ENCODE results near the gene EVI2A.

GRCh38 chr17:31293581-31293980, 27.8 kb downstream of the EVI2A start:
- TF ChIP-seq, protein P1, sequence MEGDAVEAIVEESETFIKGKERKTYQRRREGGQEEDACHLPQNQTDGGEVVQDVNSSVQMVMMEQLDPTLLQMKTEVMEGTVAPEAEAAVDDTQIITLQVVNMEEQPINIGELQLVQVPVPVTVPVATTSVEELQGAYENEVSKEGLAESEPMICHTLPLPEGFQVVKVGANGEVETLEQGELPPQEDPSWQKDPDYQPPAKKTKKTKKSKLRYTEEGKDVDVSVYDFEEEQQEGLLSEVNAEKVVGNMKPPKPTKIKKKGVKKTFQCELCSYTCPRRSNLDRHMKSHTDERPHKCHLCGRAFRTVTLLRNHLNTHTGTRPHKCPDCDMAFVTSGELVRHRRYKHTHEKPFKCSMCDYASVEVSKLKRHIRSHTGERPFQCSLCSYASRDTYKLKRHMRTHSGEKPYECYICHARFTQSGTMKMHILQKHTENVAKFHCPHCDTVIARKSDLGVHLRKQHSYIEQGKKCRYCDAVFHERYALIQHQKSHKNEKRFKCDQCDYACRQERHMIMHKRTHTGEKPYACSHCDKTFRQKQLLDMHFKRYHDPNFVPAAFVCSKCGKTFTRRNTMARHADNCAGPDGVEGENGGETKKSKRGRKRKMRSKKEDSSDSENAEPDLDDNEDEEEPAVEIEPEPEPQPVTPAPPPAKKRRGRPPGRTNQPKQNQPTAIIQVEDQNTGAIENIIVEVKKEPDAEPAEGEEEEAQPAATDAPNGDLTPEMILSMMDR (IDR thresholded peaks at IDR 0.05) = no peak
- no peak for TF ChIP-seq EP300 (IDR thresholded peaks at IDR 0.05)
